Activated T-helper 1 cell treated with anti-CD3 and anti-CD28 coated beads, Interleukin-2, amount 50 U/mL, for 16 hours (primary cell): ENCODE measurements around the gene FAM78A.
"Not testable (repeated sequence)": the region's sequence is repeated elsewhere in the genome, so short reads cannot be mapped to it uniquely, and the experiment has no call there.

ENCODE experiments used
- DNase-seq, 2 donors: peaks; one replicate each; pipeline ENCODE4 v3.0.0-alpha.2; 2020; ENCODE audit warnings: low read depth in 1 of 2, low spot score in 1 of 2

FAM78A gene

GRCh38 chr9:131214286-131214856 lies 61.9 kb downstream of the FAM78A start:
- DNase-seq: no peak

GRCh38 chr9:131211920-131212319 lies 64.4 kb downstream of the FAM78A start:
- DNase-seq: not testable (repeated sequence)
